Body of pancreas (tissue), 4 donors: ENCODE data around the gene EXD3.

Experiments
- CTCF ChIP-seq, 7 experiments: fragments of 450-650 bp in 4 of 7; fragments of 200-600 bp in 3 of 7; sonication (generic) in 3 of 7; IDR thresholded peaks; one replicate each; pipeline ENCODE4 v1.5.1; 2016 to 2019; ENCODE audit warnings: antibody characterized with exemption in 7 of 7
- POLR2A ChIP-seq, 3 donors: fragments of 450-650 bp; IDR thresholded peaks; one replicate each; pipeline ENCODE4 v1.6.1; 2016; ENCODE audit warnings: antibody characterized with exemption in 3 of 3, mild to moderate bottlenecking in 2 of 3

- peak in 4 of 7 experiments; percentile 18 to 31 (median 26) for TF ChIP-seq CTCF (IDR thresholded peaks at IDR 0.05)
- peak; percentile 33 to 71 (median 70) for TF ChIP-seq POLR2A (IDR thresholded peaks at IDR 0.05)
Measured at GRCh38 chr9:137277329-137278041, 145.5 kb downstream of the EXD3 start, which contains the start of gene TOR4A.
